Renal pelvis (tissue), 4 donors: ENCODE measurements around the gene GIMD1. TPM values are rescaled to one million over a fixed set of nuclear protein-coding genes. Genes with fewer than 3 reads are reported as not detected.

Source experiments
- DNase-seq: peaks from one replicate; pipeline ENCODE4 v3.0.0-alpha.2; 2013
- polyA plus RNA-seq, 3 donors: library from polyadenylated mRNA; unstranded; fragments of 120-200 nt; gene quantifications; one replicate each; pipeline ENCODE4 v1.2.1, GENCODE V29; 2013; ENCODE audit not compliant: insufficient read length in 3 of 3

GIMD1 gene
- polyA plus RNA-seq, 3 donors: not detected

- DNase-seq: no peak
Measured at GRCh38 chr4:106314960-106315359, 53.6 kb downstream of the GIMD1 start.

DNA sequence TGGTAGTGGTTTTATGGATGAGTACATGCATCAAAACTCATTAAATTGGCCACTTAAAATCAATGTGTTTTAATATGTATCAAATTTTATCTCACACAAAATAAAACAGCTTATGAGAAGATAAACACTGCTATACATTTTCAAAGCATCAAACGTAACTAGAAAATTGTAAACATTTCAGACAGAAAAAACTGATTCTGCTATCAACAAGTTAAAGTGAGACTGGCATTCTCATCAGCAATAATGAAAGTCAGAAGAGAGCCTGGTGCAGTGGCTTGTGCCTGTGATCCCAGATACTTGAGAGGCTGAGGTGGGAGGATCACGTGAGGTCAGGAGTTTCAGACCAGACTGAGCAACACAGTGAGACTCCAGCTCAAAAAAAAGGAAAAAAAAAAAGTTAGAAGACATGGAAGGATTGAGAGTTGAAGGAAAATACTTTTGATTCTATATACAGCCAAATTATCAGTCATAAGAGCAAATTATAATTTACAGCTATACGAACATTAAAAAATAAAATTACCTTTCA lies 55.5 kb downstream of the GIMD1 start:
- no peak for DNase-seq

DNA sequence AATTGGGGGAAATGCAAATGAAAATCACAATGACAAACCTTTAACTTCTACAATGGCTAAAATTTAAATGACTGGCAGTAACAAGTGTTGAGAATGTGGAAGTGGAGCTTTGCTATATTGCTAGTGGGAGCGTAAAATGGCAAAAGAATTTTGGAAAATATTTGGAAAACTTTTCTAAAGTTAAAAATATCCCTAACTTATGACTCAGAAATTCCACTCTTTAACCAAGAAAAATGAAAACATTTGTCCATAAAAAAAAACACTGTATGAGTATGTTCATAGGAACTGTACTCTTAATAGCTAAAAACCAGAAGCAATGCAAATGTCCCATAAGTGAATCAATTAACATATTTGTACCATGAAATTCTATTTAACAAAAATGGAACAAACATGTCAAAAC lies 56.2 kb downstream of the GIMD1 start:
- no peak for DNase-seq

Other genes starting within 250 kb of the GIMD1 start
- gene TBCK, start 52.6 kb downstream of the GIMD1 start, polyA plus RNA-seq: 10 to 100 TPM; 54.4 to 70.3 (median 63.6) TPM
- 10 to 100 TPM; 63.4 to 77.1 (median 68.3) TPM for gene AIMP1, start 52.2 kb downstream of the GIMD1 start, polyA plus RNA-seq